Upper lobe of left lung (tissue), 4 donors: Measurements from ENCODE around the gene BTN2A1.

Source experiments
- EP300 ChIP-seq, 4 donors: sonication (generic); formaldehyde crosslinking; IDR thresholded peaks; one replicate each; pipeline ENCODE4 v1.5.1; 2017; ENCODE audit warnings: antibody characterized with exemption in 4 of 4, control low read depth in 2 of 4
- POLR2A ChIP-seq, 4 donors: fragments of 450-650 bp; IDR thresholded peaks; one replicate each; pipeline ENCODE4 v1.5.1; 2016 to 2017; ENCODE audit warnings: antibody characterized with exemption in 4 of 4, mild to moderate bottlenecking in 2 of 4
- TF ChIP-seq, protein P1 (sequence below), 6 experiments: fragments of 450-650 bp in 4 of 6; fragments of 200-600 bp in 2 of 6; sonication (generic) in 2 of 6; IDR thresholded peaks; one replicate each; pipeline ENCODE4 v1.5.1; 2016 to 2019; ENCODE audit warnings: antibody characterized with exemption in 6 of 6

DNA sequence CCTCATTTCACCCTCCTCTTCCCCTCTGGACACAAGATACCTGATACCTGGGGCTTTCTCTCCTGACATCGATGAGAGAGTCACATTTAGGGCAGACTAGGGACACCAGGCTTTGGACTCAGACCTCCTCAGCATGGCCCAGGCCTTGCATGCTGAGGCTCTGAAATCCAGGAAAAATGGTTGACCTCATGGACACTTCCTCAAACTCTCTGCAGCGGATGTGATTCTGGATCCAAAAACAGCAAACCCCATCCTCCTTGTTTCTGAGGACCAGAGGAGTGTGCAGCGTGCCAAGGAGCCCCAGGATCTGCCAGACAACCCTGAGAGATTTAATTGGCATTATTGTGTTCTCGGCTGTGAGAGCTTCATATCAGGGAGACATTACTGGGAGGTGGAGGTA, 44.8 kb upstream of the BTN2A1 start:
- TF ChIP-seq POLR2A (IDR thresholded peaks at IDR 0.05) (no peak), EP300 (IDR thresholded peaks at IDR 0.05) (no peak)
- TF ChIP-seq, protein P1, sequence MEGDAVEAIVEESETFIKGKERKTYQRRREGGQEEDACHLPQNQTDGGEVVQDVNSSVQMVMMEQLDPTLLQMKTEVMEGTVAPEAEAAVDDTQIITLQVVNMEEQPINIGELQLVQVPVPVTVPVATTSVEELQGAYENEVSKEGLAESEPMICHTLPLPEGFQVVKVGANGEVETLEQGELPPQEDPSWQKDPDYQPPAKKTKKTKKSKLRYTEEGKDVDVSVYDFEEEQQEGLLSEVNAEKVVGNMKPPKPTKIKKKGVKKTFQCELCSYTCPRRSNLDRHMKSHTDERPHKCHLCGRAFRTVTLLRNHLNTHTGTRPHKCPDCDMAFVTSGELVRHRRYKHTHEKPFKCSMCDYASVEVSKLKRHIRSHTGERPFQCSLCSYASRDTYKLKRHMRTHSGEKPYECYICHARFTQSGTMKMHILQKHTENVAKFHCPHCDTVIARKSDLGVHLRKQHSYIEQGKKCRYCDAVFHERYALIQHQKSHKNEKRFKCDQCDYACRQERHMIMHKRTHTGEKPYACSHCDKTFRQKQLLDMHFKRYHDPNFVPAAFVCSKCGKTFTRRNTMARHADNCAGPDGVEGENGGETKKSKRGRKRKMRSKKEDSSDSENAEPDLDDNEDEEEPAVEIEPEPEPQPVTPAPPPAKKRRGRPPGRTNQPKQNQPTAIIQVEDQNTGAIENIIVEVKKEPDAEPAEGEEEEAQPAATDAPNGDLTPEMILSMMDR (IDR thresholded peaks at IDR 0.05) = no peak
